Peyer's patch (tissue), 4 donors: ENCODE data around the gene JAML.

Experiments
- CTCF ChIP-seq, 6 experiments: fragments of 450-650 bp in 4 of 6; fragments of 200-600 bp in 2 of 6; sonication (generic) in 1 of 6; IDR thresholded peaks; one replicate each; pipeline ENCODE4 v1.5.1; 2017 to 2019; ENCODE audit warnings: antibody characterized with exemption in 6 of 6, mild to moderate bottlenecking in 3 of 6, moderate library complexity in 1 of 6
- POLR2A ChIP-seq, 2 donors: fragments of 450-650 bp; IDR thresholded peaks; one replicate each; pipeline ENCODE4 v1.5.1; 2017; ENCODE audit warnings: antibody characterized with exemption in 2 of 2, mild to moderate bottlenecking in 2 of 2, moderate library complexity in 2 of 2

GRCh38 chr11:118229274-118229847, 4.5 kb upstream of the JAML start:
- TF ChIP-seq CTCF (IDR thresholded peaks at IDR 0.05) (no peak), POLR2A (IDR thresholded peaks at IDR 0.05) (no peak)
